Keratinocyte (primary cell): Measurements from ENCODE around the gene ATP6V1G3. TPM values are rescaled to one million over a fixed set of nuclear protein-coding genes. Genes with fewer than 3 reads are reported as not detected.

Experiments
- DNase-seq: peaks from one replicate; pipeline ENCODE4 v3.0.0-alpha.2; 2011; ENCODE audit warnings: low read depth, missing footprints, low spot score
- FAIRE-seq: peaks from 2 replicates; lab custom pipeline; 2011; peaks lifted over from hg19 to GRCh38; lab: Jason Lieb, UNC
- H2AFZ ChIP-seq: 2 replicates; pipeline ENCODE4 v1.6.0; 2012; ENCODE audit warnings: low read length, control low read depth, inconsistent platforms; ENCODE audit not compliant: control insufficient read depth
- H3K27ac ChIP-seq: 2 replicates; pipeline ENCODE4 v1.5.1; 2011; ENCODE audit warnings: low read length; ENCODE audit not compliant: control insufficient read depth, insufficient read depth
- H3K27me3 ChIP-seq: 3 replicates; pipeline ENCODE4 v1.6.0; 2011; ENCODE audit warnings: low read length; ENCODE audit not compliant: control insufficient read depth, insufficient read depth; ENCODE audit errors: extremely low read depth
- H3K36me3 ChIP-seq, 2 experiments: 2 replicates in 1 of 2; 3 replicates in 1 of 2; pipeline ENCODE4 v1.5.1; 2011; ENCODE audit warnings: low read length in 2 of 2, mild to moderate bottlenecking in 1 of 2; ENCODE audit not compliant: control insufficient read depth in 2 of 2, insufficient read depth in 2 of 2; ENCODE audit errors: extremely low read depth in 1 of 2
- H3K4me1 ChIP-seq: 3 replicates; pipeline ENCODE4 v1.5.1; 2011; ENCODE audit warnings: low read length; ENCODE audit not compliant: control insufficient read depth, insufficient read depth; ENCODE audit errors: extremely low read depth
- H3K4me2 ChIP-seq: 3 replicates; pipeline ENCODE4 v1.6.0; 2011; ENCODE audit warnings: low read depth, low read length; ENCODE audit not compliant: control insufficient read depth, insufficient read depth; ENCODE audit errors: extremely low read depth
- H3K4me3 ChIP-seq, 3 experiments: fragments of 200-600 bp in 1 of 3; sonication (generic) in 1 of 3; 2 replicates in 2 of 3; 3 replicates in 1 of 3; pipeline ENCODE4 v1.5.1; 2011 to 2016; ENCODE audit warnings: low read length in 3 of 3, mild to moderate bottlenecking in 3 of 3, control low read depth in 2 of 3, inconsistent platforms in 1 of 3, low read depth in 1 of 3, mixed read lengths in 1 of 3, mixed run types in 1 of 3, moderate library complexity in 1 of 3; ENCODE audit not compliant: control insufficient read depth in 2 of 3, insufficient read depth in 2 of 3; ENCODE audit errors: extremely low read depth in 1 of 3
- H3K79me2 ChIP-seq: 2 replicates; pipeline ENCODE4 v1.6.0; 2012; ENCODE audit warnings: low read length; ENCODE audit not compliant: control insufficient read depth, insufficient read depth
- H3K9ac ChIP-seq: 3 replicates; pipeline ENCODE4 v1.6.0; 2011; ENCODE audit warnings: low read length; ENCODE audit not compliant: control insufficient read depth, insufficient read depth; ENCODE audit errors: extremely low read depth
- H3K9me1 ChIP-seq: 3 replicates; pipeline ENCODE4 v1.6.0; 2011; ENCODE audit warnings: low read length; ENCODE audit not compliant: control insufficient read depth, insufficient read depth; ENCODE audit errors: extremely low read depth
- H3K9me3 ChIP-seq: 2 replicates; pipeline ENCODE4 v1.5.1; 2012; ENCODE audit warnings: low read depth, low read length; ENCODE audit not compliant: control insufficient read depth
- H4K20me1 ChIP-seq: 3 replicates; pipeline ENCODE4 v1.6.0; 2011; ENCODE audit warnings: low read length; ENCODE audit not compliant: control insufficient read depth, insufficient read depth; ENCODE audit errors: extremely low read depth
- EZH2 ChIP-seq: IDR thresholded peaks from one replicate; pipeline ENCODE4 v1.6.1; 2012; ENCODE audit warnings: inconsistent platforms, mild to moderate bottlenecking, low read length, moderate library complexity
- dilution Hi-C: fragments of 300-500 bp; cut with MboI; formaldehyde crosslinking; loops from one replicate; pipeline ENCODE4 v1.7.0; 2020; ENCODE audit warnings: low sequenced_read_pairs; ENCODE audit not compliant: extremely low pct_ligation_motif_present
- polyA plus RNA-seq, 5 experiments: library from polyadenylated mRNA; depleted of rRNA in 3 of 5; stranded (reverse) in 3 of 5; stranded (forward) in 1 of 5; unstranded in 1 of 5; fragments of >200 nt; gene quantifications; 1 replicate in 1 of 5; 2 replicates in 3 of 5; 3 replicates in 1 of 5; pipeline versions ENCODE4 v1.2.1 to v1.2.3, GENCODE V29; 2011 to 2012; ENCODE audit warnings: missing spikeins in 2 of 5, low read depth in 1 of 5, low replicate concordance in 1 of 5
- TF ChIP-seq, protein P1 (sequence below), 3 experiments: IDR thresholded peaks in 1 of 3; conservative IDR thresholded peaks in 1 of 3; optimal IDR thresholded peaks in 1 of 3; 2 replicates in 2 of 3; 3 replicates in 1 of 3; pipeline versions ENCODE3 to v1.5.1; 2011; ENCODE audit warnings: low read length in 3 of 3, mild to moderate bottlenecking in 3 of 3, moderate library complexity in 2 of 3, control low read depth in 1 of 3, inconsistent platforms in 1 of 3; ENCODE audit not compliant: insufficient read depth in 2 of 3; ENCODE audit errors: extremely low read depth in 1 of 3

ATP6V1G3 gene
- polyA plus RNA-seq, 1 donor (not counting 4 experiments of a cell fraction or from before 2014, with no cell fraction given), result not detected

DNA sequence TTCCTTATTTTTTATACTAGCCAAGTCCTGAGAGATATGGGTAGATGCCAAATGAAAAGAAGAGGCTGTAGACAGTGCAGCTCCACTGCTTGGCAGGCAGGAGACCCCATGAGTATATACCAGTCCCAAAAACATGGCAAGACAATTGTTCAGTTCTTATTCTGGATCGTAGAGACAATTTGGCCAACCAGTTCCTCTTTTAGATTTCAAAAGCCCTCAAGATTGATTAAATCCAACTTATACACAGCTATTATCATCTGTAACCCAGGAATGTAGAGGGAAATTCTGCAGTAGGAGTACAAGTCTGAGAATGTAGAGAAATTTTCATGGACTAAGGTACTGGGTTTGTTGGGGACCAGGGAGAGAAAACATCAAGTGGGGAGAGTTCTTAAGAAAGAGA, 50.3 kb downstream of the ATP6V1G3 start:
- H4K20me1 ChIP-seq, result no peaks in the 10 kb centered on the region
- no peaks in the 10 kb centered on the region for H3K79me2 ChIP-seq
- no peak overlapping the region for H2AFZ ChIP-seq
- no peaks in the 10 kb centered on the region for H3K27me3 ChIP-seq
- no peaks in the 10 kb centered on the region for H3K9me3 ChIP-seq
- no peak overlapping the region for H3K27ac ChIP-seq
- H3K9me1 ChIP-seq, result no peaks in the 10 kb centered on the region
- no peak overlapping the region for H3K9ac ChIP-seq
- no peak overlapping the region for H3K4me3 ChIP-seq
- H3K4me2 ChIP-seq, result no peak overlapping the region
- no peak for TF ChIP-seq EZH2
- TF ChIP-seq, protein P1, sequence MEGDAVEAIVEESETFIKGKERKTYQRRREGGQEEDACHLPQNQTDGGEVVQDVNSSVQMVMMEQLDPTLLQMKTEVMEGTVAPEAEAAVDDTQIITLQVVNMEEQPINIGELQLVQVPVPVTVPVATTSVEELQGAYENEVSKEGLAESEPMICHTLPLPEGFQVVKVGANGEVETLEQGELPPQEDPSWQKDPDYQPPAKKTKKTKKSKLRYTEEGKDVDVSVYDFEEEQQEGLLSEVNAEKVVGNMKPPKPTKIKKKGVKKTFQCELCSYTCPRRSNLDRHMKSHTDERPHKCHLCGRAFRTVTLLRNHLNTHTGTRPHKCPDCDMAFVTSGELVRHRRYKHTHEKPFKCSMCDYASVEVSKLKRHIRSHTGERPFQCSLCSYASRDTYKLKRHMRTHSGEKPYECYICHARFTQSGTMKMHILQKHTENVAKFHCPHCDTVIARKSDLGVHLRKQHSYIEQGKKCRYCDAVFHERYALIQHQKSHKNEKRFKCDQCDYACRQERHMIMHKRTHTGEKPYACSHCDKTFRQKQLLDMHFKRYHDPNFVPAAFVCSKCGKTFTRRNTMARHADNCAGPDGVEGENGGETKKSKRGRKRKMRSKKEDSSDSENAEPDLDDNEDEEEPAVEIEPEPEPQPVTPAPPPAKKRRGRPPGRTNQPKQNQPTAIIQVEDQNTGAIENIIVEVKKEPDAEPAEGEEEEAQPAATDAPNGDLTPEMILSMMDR (optimal IDR thresholded peaks at IDR 0.05 in 1 of 3, IDR thresholded peaks at IDR 0.05 in 1 of 3, conservative IDR thresholded peaks at IDR 0.05 in 1 of 3; ENCODE audit: extremely low read depth in 1 of 3, insufficient read depth in 2 of 3, low read length in 3 of 3), result no peak
- FAIRE-seq (no peak), DNase-seq (no peak)
- dilution Hi-C loops, result no loop called here
- H3K36me3 ChIP-seq, result no peaks in the 10 kb centered on the region
- H3K4me1 ChIP-seq, result peaks cover 5% of the 10 kb centered on the region

GRCh38 chr1:198486903-198487302, 53.6 kb downstream of the ATP6V1G3 start:
- H3K9me1 ChIP-seq, result no peaks in the 10 kb centered on the region
- H3K27me3 ChIP-seq, result no peaks in the 10 kb centered on the region
- no peak overlapping the region for H3K4me2 ChIP-seq
- DNase-seq (no peak), FAIRE-seq (no peak)
- TF ChIP-seq EZH2, result no peak
- TF ChIP-seq, protein P1 (optimal IDR thresholded peaks at IDR 0.05 in 1 of 3, IDR thresholded peaks at IDR 0.05 in 1 of 3, conservative IDR thresholded peaks at IDR 0.05 in 1 of 3; ENCODE audit: extremely low read depth in 1 of 3, insufficient read depth in 2 of 3, low read length in 3 of 3), result no peak
- H3K4me3 ChIP-seq, result no peak overlapping the region
- no peaks in the 10 kb centered on the region for H3K36me3 ChIP-seq
- no peaks in the 10 kb centered on the region for H3K79me2 ChIP-seq
- H3K4me1 ChIP-seq, result no peaks in the 10 kb centered on the region
- no peak overlapping the region for H3K27ac ChIP-seq
- no peaks in the 10 kb centered on the region for H3K9me3 ChIP-seq
- dilution Hi-C loops, result no loop called here
- no peak overlapping the region for H2AFZ ChIP-seq
- H4K20me1 ChIP-seq, result no peaks in the 10 kb centered on the region
- no peak overlapping the region for H3K9ac ChIP-seq
